ENCODE data around the gene KRT6C.

DNA sequence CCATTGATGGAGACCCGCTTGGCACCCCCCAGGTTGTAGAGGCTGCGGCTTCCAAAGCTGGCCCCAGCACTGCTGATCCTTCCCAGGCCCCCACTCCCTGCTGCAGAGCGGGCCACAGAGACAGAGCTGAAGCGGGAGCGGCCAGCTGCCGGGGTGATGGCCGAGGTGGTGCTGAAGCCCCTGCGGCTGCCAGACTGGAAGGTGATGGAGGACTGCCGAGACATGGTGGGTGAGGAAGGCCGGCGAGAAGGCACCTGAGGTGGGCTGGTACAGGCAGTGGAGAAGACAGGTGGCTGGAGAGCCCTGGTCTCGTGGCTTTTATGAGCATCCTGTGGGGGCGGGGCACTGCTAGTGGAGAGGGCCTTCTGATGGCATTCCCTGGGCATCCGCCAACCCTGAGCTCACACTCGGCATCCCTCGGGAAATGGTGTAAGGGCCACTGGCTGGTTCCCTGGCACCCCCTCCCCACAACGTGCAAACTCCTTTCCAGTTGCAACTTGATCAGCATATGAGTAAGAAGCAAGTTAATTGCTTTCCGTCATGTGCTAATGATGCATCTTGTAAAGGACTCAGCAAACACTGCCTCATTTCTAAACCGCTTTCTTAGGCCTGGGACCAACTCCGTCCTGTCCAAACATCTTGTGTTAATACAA is 39.4 kb downstream of the KRT6C start, which contains the start of gene KRT75:
- TF ChIP-seq POLR2A (IDR thresholded peaks at IDR 0.05) = no peak
- TF ChIP-seq, protein P1, sequence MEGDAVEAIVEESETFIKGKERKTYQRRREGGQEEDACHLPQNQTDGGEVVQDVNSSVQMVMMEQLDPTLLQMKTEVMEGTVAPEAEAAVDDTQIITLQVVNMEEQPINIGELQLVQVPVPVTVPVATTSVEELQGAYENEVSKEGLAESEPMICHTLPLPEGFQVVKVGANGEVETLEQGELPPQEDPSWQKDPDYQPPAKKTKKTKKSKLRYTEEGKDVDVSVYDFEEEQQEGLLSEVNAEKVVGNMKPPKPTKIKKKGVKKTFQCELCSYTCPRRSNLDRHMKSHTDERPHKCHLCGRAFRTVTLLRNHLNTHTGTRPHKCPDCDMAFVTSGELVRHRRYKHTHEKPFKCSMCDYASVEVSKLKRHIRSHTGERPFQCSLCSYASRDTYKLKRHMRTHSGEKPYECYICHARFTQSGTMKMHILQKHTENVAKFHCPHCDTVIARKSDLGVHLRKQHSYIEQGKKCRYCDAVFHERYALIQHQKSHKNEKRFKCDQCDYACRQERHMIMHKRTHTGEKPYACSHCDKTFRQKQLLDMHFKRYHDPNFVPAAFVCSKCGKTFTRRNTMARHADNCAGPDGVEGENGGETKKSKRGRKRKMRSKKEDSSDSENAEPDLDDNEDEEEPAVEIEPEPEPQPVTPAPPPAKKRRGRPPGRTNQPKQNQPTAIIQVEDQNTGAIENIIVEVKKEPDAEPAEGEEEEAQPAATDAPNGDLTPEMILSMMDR (IDR thresholded peaks at IDR 0.05) = no peak
